ENCODE measurements around the gene DLG2. TPM values are rescaled to one million over a fixed set of nuclear protein-coding genes. Genes with fewer than 3 reads are reported as not detected.

DLG2 gene
- total RNA-seq, 1 donor from 2014 or later: 5.1 TPM

- H3K36me3 Mint-ChIP-seq (ENCODE audit: low read depth, unreplicated experiment): no peaks in the 10 kb centered on the region
- TF ChIP-seq CTCF (IDR thresholded peaks at IDR 0.05; ENCODE audit: unreplicated experiment): no peak
- no peaks in the 10 kb centered on the region for H3K27me3 Mint-ChIP-seq (ENCODE audit: unreplicated experiment)
- DNase-seq (ENCODE audit: low spot score): no peak
- H3K4me3 Mint-ChIP-seq (ENCODE audit: unreplicated experiment): no peak overlapping the region
- no peak overlapping the region for H3K27ac Mint-ChIP-seq (ENCODE audit: unreplicated experiment)
- H3K9me3 Mint-ChIP-seq (ENCODE audit: unreplicated experiment): no peaks in the 10 kb centered on the region
- H3K4me1 Mint-ChIP-seq (ENCODE audit: unreplicated experiment): no peaks in the 10 kb centered on the region
Observed at GRCh38 chr11:83544846-83545245, 2082.3 kb downstream of the DLG2 start.

GRCh38 chr11:83543706-83544439 lies 2083.3 kb downstream of the DLG2 start:
- no peak overlapping the region for H3K27ac Mint-ChIP-seq (ENCODE audit: unreplicated experiment)
- no peaks in the 10 kb centered on the region for H3K4me1 Mint-ChIP-seq (ENCODE audit: unreplicated experiment)
- no peaks in the 10 kb centered on the region for H3K27me3 Mint-ChIP-seq (ENCODE audit: unreplicated experiment)
- H3K4me3 Mint-ChIP-seq (ENCODE audit: unreplicated experiment): no peak overlapping the region
- no peaks in the 10 kb centered on the region for H3K9me3 Mint-ChIP-seq (ENCODE audit: unreplicated experiment)
- TF ChIP-seq CTCF (IDR thresholded peaks at IDR 0.05; ENCODE audit: unreplicated experiment): no peak
- no peaks in the 10 kb centered on the region for H3K36me3 Mint-ChIP-seq (ENCODE audit: low read depth, unreplicated experiment)
- DNase-seq (ENCODE audit: low spot score): no peak

GRCh38 chr11:83542861-83543260 lies 2084.3 kb downstream of the DLG2 start:
- H3K9me3 Mint-ChIP-seq (ENCODE audit: unreplicated experiment): no peaks in the 10 kb centered on the region

GRCh38 chr11:83540728-83541127 lies 2086.4 kb downstream of the DLG2 start:
- Mint-ChIP-seq H3K4me3 (ENCODE audit: unreplicated experiment) (no peak overlapping the region), H3K9me3 (ENCODE audit: unreplicated experiment) (no peaks in the 10 kb centered on the region), H3K27me3 (ENCODE audit: unreplicated experiment) (no peaks in the 10 kb centered on the region), H3K36me3 (ENCODE audit: low read depth, unreplicated experiment) (no peaks in the 10 kb centered on the region), H3K27ac (ENCODE audit: unreplicated experiment) (no peak overlapping the region), H3K4me1 (ENCODE audit: unreplicated experiment) (no peaks in the 10 kb centered on the region)
- no peak for DNase-seq (ENCODE audit: low spot score)
- no peak for TF ChIP-seq CTCF (IDR thresholded peaks at IDR 0.05; ENCODE audit: unreplicated experiment)

More at GRCh38 chr11:83542861-83543260, 2084.3 kb downstream of the DLG2 start:
- Mint-ChIP-seq H3K36me3 (ENCODE audit: low read depth, unreplicated experiment) (no peaks in the 10 kb centered on the region), H3K27me3 (ENCODE audit: unreplicated experiment) (no peaks in the 10 kb centered on the region), H3K4me3 (ENCODE audit: unreplicated experiment) (no peak overlapping the region), H3K4me1 (ENCODE audit: unreplicated experiment) (no peaks in the 10 kb centered on the region), H3K27ac (ENCODE audit: unreplicated experiment) (no peak overlapping the region)
- no peak for DNase-seq (ENCODE audit: low spot score)
- TF ChIP-seq CTCF (IDR thresholded peaks at IDR 0.05; ENCODE audit: unreplicated experiment): no peak

- TF ChIP-seq CTCF (IDR thresholded peaks at IDR 0.05; ENCODE audit: unreplicated experiment): no peak
- Mint-ChIP-seq H3K36me3 (ENCODE audit: low read depth, unreplicated experiment) (no peaks in the 10 kb centered on the region), H3K9me3 (ENCODE audit: unreplicated experiment) (no peaks in the 10 kb centered on the region), H3K27ac (ENCODE audit: unreplicated experiment) (no peak overlapping the region), H3K4me1 (ENCODE audit: unreplicated experiment) (no peaks in the 10 kb centered on the region), H3K4me3 (ENCODE audit: unreplicated experiment) (no peak overlapping the region), H3K27me3 (ENCODE audit: unreplicated experiment) (no peaks in the 10 kb centered on the region)
- DNase-seq (ENCODE audit: low spot score): no peak
Observed at GRCh38 chr11:83540112-83540675, 2086.9 kb downstream of the DLG2 start.
